ENCODE results near the gene DESI2.

DNA sequence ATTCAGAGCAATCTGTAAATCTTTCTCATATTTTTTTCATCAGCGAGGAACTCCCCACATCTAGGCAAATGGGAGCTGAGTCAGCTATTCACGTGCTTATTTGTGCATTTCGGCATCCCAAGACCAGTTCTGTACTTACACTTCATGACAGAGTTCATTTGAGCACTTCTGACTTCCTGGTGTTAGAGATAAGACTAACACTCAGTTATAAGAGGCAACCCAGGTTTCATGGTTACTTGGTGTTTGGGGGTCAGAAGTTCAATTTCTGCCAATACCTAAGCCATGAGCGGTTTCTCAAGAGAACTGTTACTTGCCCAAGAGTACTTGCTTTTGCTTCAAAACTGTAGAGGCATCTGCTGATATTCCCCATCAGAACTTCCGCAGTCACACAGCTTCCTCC, 24.1 kb upstream of the DESI2 start:
- TF ChIP-seq, protein P1, sequence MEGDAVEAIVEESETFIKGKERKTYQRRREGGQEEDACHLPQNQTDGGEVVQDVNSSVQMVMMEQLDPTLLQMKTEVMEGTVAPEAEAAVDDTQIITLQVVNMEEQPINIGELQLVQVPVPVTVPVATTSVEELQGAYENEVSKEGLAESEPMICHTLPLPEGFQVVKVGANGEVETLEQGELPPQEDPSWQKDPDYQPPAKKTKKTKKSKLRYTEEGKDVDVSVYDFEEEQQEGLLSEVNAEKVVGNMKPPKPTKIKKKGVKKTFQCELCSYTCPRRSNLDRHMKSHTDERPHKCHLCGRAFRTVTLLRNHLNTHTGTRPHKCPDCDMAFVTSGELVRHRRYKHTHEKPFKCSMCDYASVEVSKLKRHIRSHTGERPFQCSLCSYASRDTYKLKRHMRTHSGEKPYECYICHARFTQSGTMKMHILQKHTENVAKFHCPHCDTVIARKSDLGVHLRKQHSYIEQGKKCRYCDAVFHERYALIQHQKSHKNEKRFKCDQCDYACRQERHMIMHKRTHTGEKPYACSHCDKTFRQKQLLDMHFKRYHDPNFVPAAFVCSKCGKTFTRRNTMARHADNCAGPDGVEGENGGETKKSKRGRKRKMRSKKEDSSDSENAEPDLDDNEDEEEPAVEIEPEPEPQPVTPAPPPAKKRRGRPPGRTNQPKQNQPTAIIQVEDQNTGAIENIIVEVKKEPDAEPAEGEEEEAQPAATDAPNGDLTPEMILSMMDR (IDR thresholded peaks at IDR 0.05) = no peak
- no peak for TF ChIP-seq POLR2A (IDR thresholded peaks at IDR 0.05)
- TF ChIP-seq POLR2AphosphoS5 (IDR thresholded peaks at IDR 0.05) = no peak

Measured in stomach (tissue), 4 donors.